ENCODE measurements around the gene NSMCE1. TPM values are rescaled to one million over a fixed set of nuclear protein-coding genes. Genes with fewer than 3 reads are reported as not detected.

NSMCE1 gene
- total and polyA plus RNA-seq, 2 of the 8 experiments (the other 6 are each of a cell fraction or from before 2014, with no cell fraction given), result 8.1 to 16.6 TPM

DNA sequence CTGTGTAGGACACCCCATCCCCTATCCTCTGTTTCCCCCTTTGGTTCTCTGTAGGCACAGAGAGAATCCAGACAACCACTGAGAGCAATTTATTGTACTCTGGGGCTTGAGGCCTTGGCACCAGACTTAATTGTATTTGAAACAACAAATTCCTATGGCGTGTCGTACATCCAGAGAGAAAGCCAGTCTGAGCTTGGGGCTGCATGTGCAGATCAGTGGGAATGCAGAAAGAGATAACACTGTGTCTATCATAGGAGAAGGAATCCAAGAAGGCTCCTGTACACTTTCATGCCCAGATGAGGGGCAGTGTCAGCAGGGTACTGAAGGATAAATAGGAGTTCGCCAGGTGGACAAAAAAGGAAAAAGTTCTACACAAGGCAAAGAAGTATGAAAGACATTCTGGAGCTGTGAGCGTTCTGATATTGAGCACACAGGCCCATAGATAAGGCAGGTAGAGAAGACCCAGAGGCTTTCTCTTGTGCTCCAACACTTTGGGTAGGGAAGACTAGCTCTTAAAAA is 23.2 kb upstream of the NSMCE1 start:
- Histone ChIP-seq H2AFZ (ENCODE audit: low read length) (no peak overlapping the region), H2BK120ac (replicated peaks; ENCODE audit: low read depth, low read length) (no peak overlapping the region), H4K91ac (replicated peaks; ENCODE audit: insufficient read length, low read length) (no peak overlapping the region), H3K9ac (replicated peaks in 1 of 4; ENCODE audit: extremely low read depth in 1 of 4, low read depth in 3 of 4, low read length in 3 of 4) (no peak overlapping the region; a peak in 1 of 7 replicates), H3K14ac (ENCODE audit: insufficient read length) (no peak overlapping the region), H3K27ac (ENCODE audit: low read depth, low read length) (no peak overlapping the region), H3K23me2 (ENCODE audit: low read depth, low read length) (no peaks in the 10 kb centered on the region), H4K20me1 (replicated peaks in 1 of 2; ENCODE audit: control insufficient read depth in 1 of 2, insufficient read depth in 2 of 2, low read length in 2 of 2) (no peaks in the 10 kb centered on the region), H3K36me3 (ENCODE audit: control insufficient read depth in 2 of 4, insufficient read depth in 4 of 4, low read length in 3 of 4) (no peaks in the 10 kb centered on the region), H4K8ac (ENCODE audit: extremely low read depth, insufficient read depth, low read length) (no peak overlapping the region), H4K5ac (ENCODE audit: insufficient read length, low read depth, low read length) (no peak overlapping the region), H2BK15ac (ENCODE audit: low read length) (no peak overlapping the region), H2BK5ac (ENCODE audit: low read depth, low read length) (no peak overlapping the region), H3K4me1 (replicated peaks in 1 of 4; ENCODE audit: control insufficient read depth in 3 of 4, insufficient read depth in 4 of 4, low read length in 3 of 4) (no peaks in the 10 kb centered on the region), H2BK12ac (ENCODE audit: low read depth, low read length) (no peak overlapping the region), H3K79me1 (ENCODE audit: low read depth, low read length) (no peaks in the 10 kb centered on the region), H3K23ac (ENCODE audit: insufficient read length) (no peak overlapping the region), H3K4me3 (ENCODE audit: extremely low read depth in 1 of 4, insufficient read depth in 2 of 4, low read depth in 3 of 4, low read length in 4 of 4) (no peak overlapping the region), H3K56ac (replicated peaks; ENCODE audit: insufficient read length, low read depth, low read length) (no peak overlapping the region), H3K4ac (replicated peaks; ENCODE audit: insufficient read length, low read depth, low read length) (no peak overlapping the region), H3K9me3 (ENCODE audit: insufficient read depth in 2 of 2, low read depth in 1 of 2, low read length in 1 of 2) (no peaks in the 10 kb centered on the region), H2AK5ac (ENCODE audit: low read depth, low read length) (no peak overlapping the region), H3K27me3 (replicated peaks in 1 of 4; ENCODE audit: control insufficient read depth in 3 of 4, extremely low read depth in 1 of 4, insufficient read depth in 3 of 4, low read length in 3 of 4) (no peaks in the 10 kb centered on the region), H3K4me2 (ENCODE audit: insufficient read depth in 1 of 2, low read depth in 2 of 2, low read length in 2 of 2) (no peak overlapping the region), H3K79me2 (ENCODE audit: control insufficient read depth in 1 of 2, insufficient read depth in 2 of 2, low read length in 2 of 2) (no peaks in the 10 kb centered on the region), H3K18ac (ENCODE audit: extremely low read depth, low read length) (no peak overlapping the region), H2BK20ac (ENCODE audit: low read length) (no peak overlapping the region)
- CTCF ChIA-PET (ENCODE audit: partially characterized antibody), result no interaction called here
- WGBS, 2 experiments (ENCODE audit: extremely low coverage in 1 of 2, insufficient coverage in 1 of 2, insufficient read length in 1 of 2, insufficient replicate concordance in 2 of 2, low coverage in 1 of 2, low lambda C conversion rate in 2 of 2, missing lambda C conversion rate in 1 of 2), result 95% methylated on average over 4 of the region's 4 CpGs; no CpG with 5 or more reads in 1 of the 2 experiments
- POLR2A ChIA-PET (ENCODE audit: partially characterized antibody), result interaction anchor here (0.9 kb wide), 1 partner anchor 12 kb away, joined by 3 read pairs; no protein-coding TSS in a partner anchor
- no peak for FAIRE-seq
- no peak for DNase-seq (ENCODE audit: low read depth in 1 of 2, low spot score in 2 of 2)
- TF ChIP-seq, protein P1, sequence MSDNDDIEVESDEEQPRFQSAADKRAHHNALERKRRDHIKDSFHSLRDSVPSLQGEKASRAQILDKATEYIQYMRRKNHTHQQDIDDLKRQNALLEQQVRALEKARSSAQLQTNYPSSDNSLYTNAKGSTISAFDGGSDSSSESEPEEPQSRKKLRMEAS (IDR thresholded peaks at IDR 0.05), result no peak
- no peak for TF ChIP-seq BRCA1 (IDR thresholded peaks at IDR 0.05; ENCODE audit: low read depth, low read length)
- no peak for TF ChIP-seq ASH2L (IDR thresholded peaks at IDR 0.05; ENCODE audit: low read length)
- TF ChIP-seq EP300 (IDR thresholded peaks at IDR 0.05; ENCODE audit: borderline replicate concordance in 1 of 2, low read depth in 2 of 2, low read length in 2 of 2), result no peak
- no peak for TF ChIP-seq TBP (IDR thresholded peaks at IDR 0.05; ENCODE audit: low read depth, low read length)
- TF ChIP-seq TAF1 (IDR thresholded peaks at IDR 0.05; ENCODE audit: low read depth, low read length), result no peak
- no peak for TF ChIP-seq HDAC6 (IDR thresholded peaks at IDR 0.05; ENCODE audit: low read depth, low read length)
- TF ChIP-seq POU5F1 (IDR thresholded peaks at IDR 0.05; ENCODE audit: low read depth, low read length), result no peak
- TF ChIP-seq SIN3A (conservative IDR thresholded peaks at IDR 0.05 in 1 of 2, IDR thresholded peaks at IDR 0.05 in 1 of 2; ENCODE audit: low read depth in 1 of 2, low read length in 2 of 2), result no peak
- no peak for TF ChIP-seq CHD2 (IDR thresholded peaks at IDR 0.05; ENCODE audit: low read length)
- TF ChIP-seq, protein P2, sequence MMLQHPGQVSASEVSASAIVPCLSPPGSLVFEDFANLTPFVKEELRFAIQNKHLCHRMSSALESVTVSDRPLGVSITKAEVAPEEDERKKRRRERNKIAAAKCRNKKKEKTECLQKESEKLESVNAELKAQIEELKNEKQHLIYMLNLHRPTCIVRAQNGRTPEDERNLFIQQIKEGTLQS (IDR thresholded peaks at IDR 0.05; ENCODE audit: insufficient read depth, low read depth, low read length), result no peak
- TF ChIP-seq POLR2A (IDR thresholded peaks at IDR 0.05; ENCODE audit: control extremely low read depth in 1 of 2, low read depth in 2 of 2, low read length in 2 of 2), result no peak
- TF ChIP-seq, protein P3, sequence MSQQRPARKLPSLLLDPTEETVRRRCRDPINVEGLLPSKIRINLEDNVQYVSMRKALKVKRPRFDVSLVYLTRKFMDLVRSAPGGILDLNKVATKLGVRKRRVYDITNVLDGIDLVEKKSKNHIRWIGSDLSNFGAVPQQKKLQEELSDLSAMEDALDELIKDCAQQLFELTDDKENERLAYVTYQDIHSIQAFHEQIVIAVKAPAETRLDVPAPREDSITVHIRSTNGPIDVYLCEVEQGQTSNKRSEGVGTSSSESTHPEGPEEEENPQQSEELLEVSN (IDR thresholded peaks at IDR 0.05), result no peak

Data from H1 (cell line).